Measurements from ENCODE around the gene MSRB2.

The MSRB2 gene

DNA sequence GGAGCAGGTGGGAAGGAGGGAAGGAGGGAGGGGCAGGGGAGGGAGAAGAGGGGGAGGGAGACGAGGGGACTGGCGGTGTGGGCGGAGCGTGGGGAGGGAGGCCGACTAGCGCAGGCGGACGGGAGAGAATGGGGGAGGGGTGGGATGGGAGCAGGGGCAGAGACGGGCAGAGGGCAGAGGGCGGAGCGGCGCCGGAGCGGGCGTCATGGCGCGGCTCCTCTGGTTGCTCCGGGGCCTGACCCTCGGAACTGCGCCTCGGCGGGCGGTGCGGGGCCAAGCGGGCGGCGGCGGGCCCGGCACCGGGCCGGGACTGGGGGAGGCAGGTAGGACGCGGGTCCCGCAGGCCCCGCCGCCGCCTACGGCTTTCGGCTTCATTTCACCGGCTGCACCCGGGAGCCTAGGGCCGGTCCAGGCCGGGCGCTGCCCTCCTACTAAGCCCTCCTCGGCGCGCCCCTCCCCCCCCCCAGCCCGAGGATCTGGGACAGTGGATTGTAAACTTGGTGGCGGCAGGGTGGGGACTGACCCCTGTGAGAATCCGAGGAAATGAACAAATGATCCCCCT, at the start of gene MSRB2:
Gene MSRB2, plus strand, starts transcription at position 176 of the 562 bp plus-strand sequence. Its CDS starts 30 bp downstream, at position 206.
- H3K9me3 Mint-ChIP-seq = peaks cover 3% of the 10 kb centered on the region
- intact Hi-C loops (cut with micrococcal nuclease) = no loop called here
- no peaks in the 10 kb centered on the region for H3K27me3 Mint-ChIP-seq
- peak within 1 kb of the TSS; percentile 87 for H3K27ac Mint-ChIP-seq
- H3K36me3 Mint-ChIP-seq (ENCODE audit: low read depth) = peaks cover 9% of the 10 kb centered on the region
- peak within 1 kb of the TSS; percentile 79 for H3K4me3 Mint-ChIP-seq
- peaks cover 20% of the 10 kb centered on the region for H3K4me1 Mint-ChIP-seq (ENCODE audit: low read depth)

- intact Hi-C loops (cut with micrococcal nuclease) = no loop called here
- Mint-ChIP-seq H3K4me1 (ENCODE audit: low read depth) (no peaks in the 10 kb centered on the region), H3K36me3 (ENCODE audit: low read depth) (no peaks in the 10 kb centered on the region), H3K4me3 (no peak overlapping the region), H3K27me3 (peaks cover 2% of the 10 kb centered on the region), H3K9me3 (no peaks in the 10 kb centered on the region), H3K27ac (no peak overlapping the region)
Observed at GRCh38 chr10:23046027-23046426, 49.4 kb upstream of the MSRB2 start.

- peaks cover 2% of the 10 kb centered on the region for H3K4me1 Mint-ChIP-seq (ENCODE audit: low read depth)
- no peak overlapping the region for H3K4me3 Mint-ChIP-seq
- H3K36me3 Mint-ChIP-seq (ENCODE audit: low read depth) = no peaks in the 10 kb centered on the region
- intact Hi-C loops (cut with micrococcal nuclease) = no loop called here
- H3K27me3 Mint-ChIP-seq = peaks cover 5% of the 10 kb centered on the region
- no peaks in the 10 kb centered on the region for H3K9me3 Mint-ChIP-seq
- no peak overlapping the region for H3K27ac Mint-ChIP-seq
Observed at GRCh38 chr10:23047201-23048050, 48.0 kb upstream of the MSRB2 start.

DNA sequence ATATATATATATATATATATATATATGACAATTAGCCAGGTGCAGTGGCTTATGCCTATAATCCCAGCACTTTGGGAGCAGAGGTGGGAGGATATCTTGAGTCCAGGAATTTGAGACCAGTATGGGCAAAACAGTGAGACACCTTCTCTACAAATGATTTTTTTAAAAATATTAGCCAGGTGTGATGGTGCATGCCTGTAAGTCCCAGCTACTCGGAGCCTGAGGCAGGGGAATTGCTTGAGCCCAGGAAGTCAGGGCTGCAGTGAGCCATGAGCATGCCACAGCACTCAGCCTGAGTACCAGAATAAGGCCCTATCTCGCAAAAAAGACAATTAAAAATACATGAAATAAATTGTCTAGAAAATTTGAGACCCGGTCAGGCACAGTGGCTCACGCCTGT, 47.2 kb upstream of the MSRB2 start:
- Mint-ChIP-seq H3K27ac (no peak overlapping the region), H3K9me3 (no peaks in the 10 kb centered on the region), H3K4me3 (no peak overlapping the region), H3K36me3 (ENCODE audit: low read depth) (no peaks in the 10 kb centered on the region), H3K27me3 (peaks cover 4% of the 10 kb centered on the region), H3K4me1 (ENCODE audit: low read depth) (peaks cover 10% of the 10 kb centered on the region)
- intact Hi-C loops (cut with micrococcal nuclease) = no loop called here

DNA sequence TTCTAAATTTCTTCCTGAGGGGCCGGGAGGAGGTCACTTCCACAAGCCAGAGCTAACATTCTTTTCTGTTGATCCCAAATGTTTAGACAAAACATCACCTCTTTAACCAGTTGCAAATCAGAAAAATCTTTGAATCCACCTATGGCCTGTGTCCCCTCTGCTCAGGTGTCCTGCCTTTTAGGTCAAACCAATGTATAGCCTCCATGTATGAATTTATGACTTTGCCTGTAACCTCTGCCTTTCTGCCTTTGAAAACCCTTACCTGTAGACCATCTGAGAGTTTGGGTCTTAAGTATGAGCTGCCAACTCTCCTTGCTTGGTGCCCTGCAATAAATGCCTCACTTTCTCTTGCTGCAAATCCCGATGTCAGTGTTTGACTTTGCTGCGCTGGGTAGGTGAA, 44.1 kb upstream of the MSRB2 start:
- H3K9me3 Mint-ChIP-seq = no peaks in the 10 kb centered on the region
- no peaks in the 10 kb centered on the region for H3K36me3 Mint-ChIP-seq (ENCODE audit: low read depth)
- H3K4me3 Mint-ChIP-seq = no peak overlapping the region
- peaks cover 13% of the 10 kb centered on the region for H3K4me1 Mint-ChIP-seq (ENCODE audit: low read depth)
- peaks cover 3% of the 10 kb centered on the region for H3K27me3 Mint-ChIP-seq
- H3K27ac Mint-ChIP-seq = no peak overlapping the region
- intact Hi-C loops (cut with micrococcal nuclease) = no loop called here

DNA sequence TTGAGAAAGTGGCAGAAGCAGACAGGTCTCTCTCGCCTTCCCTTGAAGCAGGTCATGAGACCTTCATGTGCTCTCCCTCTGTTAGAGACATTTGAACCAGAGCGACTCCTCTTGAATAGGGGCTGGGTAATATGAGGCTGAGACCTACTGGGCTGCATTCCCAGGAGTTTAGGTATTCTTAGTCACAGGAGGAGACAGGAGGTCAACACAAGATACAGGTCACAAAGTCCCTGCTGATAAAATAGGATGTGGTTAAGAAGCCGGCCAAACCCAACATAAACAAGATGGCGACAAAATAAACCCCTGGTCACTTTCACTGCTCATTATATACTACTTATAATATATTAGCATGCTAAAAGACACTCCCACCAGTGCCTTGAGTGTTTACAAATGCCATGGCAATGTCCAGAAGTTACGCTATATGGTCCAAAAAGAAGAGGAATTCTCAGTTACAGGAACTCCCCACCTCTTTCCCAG, 43.5 kb upstream of the MSRB2 start:
- Mint-ChIP-seq H3K36me3 (ENCODE audit: low read depth) (no peaks in the 10 kb centered on the region), H3K27me3 (peaks cover 3% of the 10 kb centered on the region), H3K9me3 (no peaks in the 10 kb centered on the region), H3K27ac (no peak overlapping the region), H3K4me3 (no peak overlapping the region), H3K4me1 (ENCODE audit: low read depth) (peaks cover 13% of the 10 kb centered on the region)
- intact Hi-C loops (cut with micrococcal nuclease) = no loop called here

- H3K4me3 Mint-ChIP-seq = no peak overlapping the region
- no peaks in the 10 kb centered on the region for H3K36me3 Mint-ChIP-seq (ENCODE audit: low read depth)
- no peaks in the 10 kb centered on the region for H3K9me3 Mint-ChIP-seq
- H3K27me3 Mint-ChIP-seq = peaks cover 3% of the 10 kb centered on the region
- intact Hi-C loops (cut with micrococcal nuclease) = no loop called here
- no peak overlapping the region for H3K27ac Mint-ChIP-seq
- peaks cover 13% of the 10 kb centered on the region for H3K4me1 Mint-ChIP-seq (ENCODE audit: low read depth)
Observed at GRCh38 chr10:23053036-23053435, 42.3 kb upstream of the MSRB2 start.

DNA sequence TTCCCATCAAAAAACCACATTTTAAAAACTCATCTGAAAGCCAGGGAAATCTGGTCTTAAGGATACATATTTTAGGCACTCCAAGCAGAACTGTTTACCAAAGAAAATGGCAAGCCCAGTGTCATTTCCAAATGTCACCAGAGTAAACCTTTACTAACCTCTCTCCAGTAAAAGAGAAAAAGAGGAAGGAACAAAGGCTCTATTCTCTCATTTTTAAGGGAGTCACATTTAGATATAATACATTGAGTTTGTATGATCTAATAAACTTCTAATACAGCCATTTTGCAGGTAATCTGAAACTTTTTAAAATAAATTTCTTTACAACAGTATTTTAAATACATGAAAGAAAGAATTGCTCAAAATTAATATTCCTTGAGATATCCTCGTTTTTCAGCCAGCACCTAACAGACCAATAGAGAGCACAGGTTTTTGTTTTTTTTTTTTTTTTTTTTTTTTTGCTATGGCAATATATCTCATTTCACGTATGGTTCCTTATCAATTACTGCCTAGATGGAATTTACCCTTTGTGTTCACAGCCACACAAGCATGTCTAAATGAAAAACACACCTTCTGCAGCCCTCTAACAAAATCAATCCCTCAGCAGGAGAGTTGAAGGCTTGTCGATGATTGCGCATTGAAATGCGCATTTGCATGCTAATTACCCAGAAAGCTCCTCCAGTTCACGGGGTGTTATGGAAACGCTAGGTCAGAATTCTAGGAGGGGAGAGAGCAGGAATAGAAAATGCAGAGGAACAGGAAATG, 39.8 kb upstream of the MSRB2 start:
- Mint-ChIP-seq H3K27me3 (peaks cover 5% of the 10 kb centered on the region), H3K4me1 (ENCODE audit: low read depth) (peaks cover 13% of the 10 kb centered on the region), H3K27ac (no peak overlapping the region), H3K36me3 (ENCODE audit: low read depth) (no peaks in the 10 kb centered on the region), H3K4me3 (no peak overlapping the region), H3K9me3 (no peaks in the 10 kb centered on the region)
- intact Hi-C loops (cut with micrococcal nuclease) = no loop called here

DNA sequence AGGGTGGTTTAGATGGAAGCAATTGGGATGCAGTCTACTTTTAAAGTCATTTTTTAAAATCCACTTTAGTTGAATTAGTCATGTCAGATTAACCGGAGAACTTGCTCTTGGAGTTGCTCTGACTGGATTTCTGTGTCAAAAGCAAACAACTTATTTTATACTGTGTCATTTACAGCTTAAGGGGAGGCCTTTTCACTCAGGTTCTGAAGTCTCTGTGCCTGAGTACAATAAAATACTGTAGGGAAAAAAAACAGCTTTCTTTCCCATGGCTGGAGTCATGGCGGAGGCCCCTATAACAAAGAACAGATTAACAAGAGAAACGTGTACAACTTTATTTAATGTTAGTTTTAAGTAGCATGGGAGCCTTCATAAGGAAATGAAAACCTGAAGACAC, 39.2 kb upstream of the MSRB2 start:
- intact Hi-C loops (cut with micrococcal nuclease) = no loop called here
- peaks cover 5% of the 10 kb centered on the region for H3K27me3 Mint-ChIP-seq
- no peaks in the 10 kb centered on the region for H3K9me3 Mint-ChIP-seq
- H3K4me1 Mint-ChIP-seq (ENCODE audit: low read depth) = peaks cover 13% of the 10 kb centered on the region
- H3K36me3 Mint-ChIP-seq (ENCODE audit: low read depth) = no peaks in the 10 kb centered on the region
- no peak overlapping the region for H3K4me3 Mint-ChIP-seq
- no peak overlapping the region for H3K27ac Mint-ChIP-seq

- Mint-ChIP-seq H3K4me1 (ENCODE audit: low read depth) (peaks cover 1% of the 10 kb centered on the region), H3K4me3 (no peak overlapping the region), H3K27me3 (peaks cover 3% of the 10 kb centered on the region), H3K27ac (no peak overlapping the region), H3K36me3 (ENCODE audit: low read depth) (no peaks in the 10 kb centered on the region), H3K9me3 (no peaks in the 10 kb centered on the region)
- intact Hi-C loops (cut with micrococcal nuclease) = no loop called here
Observed at GRCh38 chr10:23058366-23058765, 37.0 kb upstream of the MSRB2 start.

- Mint-ChIP-seq H3K27me3 (peaks cover 3% of the 10 kb centered on the region), H3K4me1 (ENCODE audit: low read depth) (no peaks in the 10 kb centered on the region), H3K36me3 (ENCODE audit: low read depth) (no peaks in the 10 kb centered on the region), H3K9me3 (no peaks in the 10 kb centered on the region), H3K27ac (no peak overlapping the region), H3K4me3 (no peak overlapping the region)
- intact Hi-C loops (cut with micrococcal nuclease) = no loop called here
Observed at GRCh38 chr10:23060918-23061317, 34.5 kb upstream of the MSRB2 start.

DNA sequence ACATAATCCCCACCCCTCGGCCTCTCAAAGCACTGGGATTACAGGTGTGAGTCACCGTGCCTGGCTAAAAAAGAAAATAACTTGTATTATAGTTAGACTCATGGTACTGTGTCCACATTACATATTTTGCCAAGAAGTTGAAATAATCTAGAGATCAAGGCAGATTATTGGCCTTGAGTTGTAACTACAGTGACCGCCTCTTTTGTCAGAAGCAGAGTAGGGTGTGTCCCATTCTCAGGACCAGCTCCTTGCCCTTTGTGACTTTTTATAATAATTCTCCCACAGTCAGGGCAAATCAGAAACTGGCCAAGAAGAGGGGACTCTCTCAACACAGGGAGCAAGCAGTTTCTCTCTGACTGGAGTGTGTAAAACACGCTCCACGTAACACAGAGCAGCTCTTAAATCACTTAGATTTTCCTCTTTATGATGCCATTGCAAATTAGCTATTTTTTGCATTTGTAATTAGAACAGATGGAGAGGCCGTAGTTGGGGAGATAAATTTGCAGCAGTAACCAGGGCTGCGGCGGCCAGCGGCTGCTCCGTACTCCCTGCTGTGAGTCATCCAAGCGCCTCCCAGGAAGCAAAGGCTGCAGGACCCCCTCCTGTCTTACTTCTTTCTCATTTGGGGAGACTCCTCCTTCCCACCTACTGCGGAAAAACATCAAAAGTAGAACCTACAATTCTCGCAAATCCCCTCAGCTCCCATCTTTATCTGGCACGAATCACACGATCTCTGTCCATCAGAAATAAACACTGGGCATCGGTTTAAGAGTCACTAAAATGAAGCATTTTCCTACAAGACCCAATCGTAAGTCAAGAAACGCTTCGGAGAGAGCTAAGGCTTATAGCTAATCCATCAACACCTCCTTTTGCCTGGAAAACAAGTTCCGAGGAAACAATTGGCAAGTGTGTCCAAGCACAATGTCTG, 32.1 kb upstream of the MSRB2 start:
- intact Hi-C loops (cut with micrococcal nuclease) = no loop called here
- Mint-ChIP-seq H3K27ac (no peak overlapping the region), H3K9me3 (no peaks in the 10 kb centered on the region), H3K4me1 (ENCODE audit: low read depth) (peaks cover 5% of the 10 kb centered on the region), H3K36me3 (ENCODE audit: low read depth) (no peaks in the 10 kb centered on the region), H3K4me3 (no peak overlapping the region), H3K27me3 (peaks cover 3% of the 10 kb centered on the region)

- peaks cover 3% of the 10 kb centered on the region for H3K27me3 Mint-ChIP-seq
- no peaks in the 10 kb centered on the region for H3K36me3 Mint-ChIP-seq (ENCODE audit: low read depth)
- H3K9me3 Mint-ChIP-seq = no peaks in the 10 kb centered on the region
- no peak overlapping the region for H3K27ac Mint-ChIP-seq
- intact Hi-C loops (cut with micrococcal nuclease) = no loop called here
- peaks cover 5% of the 10 kb centered on the region for H3K4me1 Mint-ChIP-seq (ENCODE audit: low read depth)
- H3K4me3 Mint-ChIP-seq = no peak overlapping the region
Observed at GRCh38 chr10:23063973-23064812, 31.2 kb upstream of the MSRB2 start.

Measured in dendritic cell treated with granulocyte-macrophage colony-stimulating factor and Interleukin-4, amounts not matched to agents 40 ng/mL and 50 ng/mL, for 4 days (primary cell).